Measurements from ENCODE around the gene FBXL20.

The FBXL20 gene

GRCh38 chr17:39359994-39360393, 41.4 kb downstream of the FBXL20 start:
- no peak for ATAC-seq
- no peak for TF ChIP-seq PATZ1 (CRISPR knock-in tag; IDR thresholded peaks at IDR 0.05; ENCODE audit: borderline replicate concordance)
- TF ChIP-seq CSDC2 (CRISPR knock-in tag; IDR thresholded peaks at IDR 0.05) = no peak
- TF ChIP-seq OSR1 (CRISPR knock-in tag; IDR thresholded peaks at IDR 0.05) = no peak
- no peak for TF ChIP-seq POU6F1 (CRISPR knock-in tag; IDR thresholded peaks at IDR 0.05; ENCODE audit: borderline replicate concordance, low read depth)
- TF ChIP-seq ZNF8 (CRISPR knock-in tag; IDR thresholded peaks at IDR 0.05) = no peak
- no peak for TF ChIP-seq SNAI2 (CRISPR knock-in tag; IDR thresholded peaks at IDR 0.05)
- TF ChIP-seq ISL1 (CRISPR knock-in tag; IDR thresholded peaks at IDR 0.05) = no peak
- TF ChIP-seq BACH2 (CRISPR knock-in tag; IDR thresholded peaks at IDR 0.05; ENCODE audit: borderline replicate concordance) = no peak
- no peak for TF ChIP-seq PPARA (CRISPR knock-in tag; IDR thresholded peaks at IDR 0.05; ENCODE audit: borderline replicate concordance)

- TF ChIP-seq ZFP30 (CRISPR knock-in tag; IDR thresholded peaks at IDR 0.05) = no peak
- TF ChIP-seq CREB5 (CRISPR knock-in tag; IDR thresholded peaks at IDR 0.05; ENCODE audit: low read depth) = no peak
- no peak for TF ChIP-seq ZFP3 (CRISPR knock-in tag; IDR thresholded peaks at IDR 0.05)
- no peak for TF ChIP-seq OSR1 (CRISPR knock-in tag; IDR thresholded peaks at IDR 0.05)
- no peak for TF ChIP-seq ZNF8 (CRISPR knock-in tag; IDR thresholded peaks at IDR 0.05)
- no peak for TF ChIP-seq ARNTL (CRISPR knock-in tag; IDR thresholded peaks at IDR 0.05; ENCODE audit: borderline replicate concordance, low read depth)
- no peak for TF ChIP-seq TCF4 (CRISPR knock-in tag; IDR thresholded peaks at IDR 0.05; ENCODE audit: borderline replicate concordance)
- no peak for TF ChIP-seq GLIS3 (CRISPR knock-in tag; IDR thresholded peaks at IDR 0.05)
- TF ChIP-seq CSRNP3 (CRISPR knock-in tag; IDR thresholded peaks at IDR 0.05) = no peak
- ATAC-seq = no peak
These were observed 43.4 kb downstream of the FBXL20 start for GRCh38 chr17:39357986-39358385.

- ATAC-seq = no peak
- TF ChIP-seq OSR1 (CRISPR knock-in tag; IDR thresholded peaks at IDR 0.05) (no peak), CSRNP3 (CRISPR knock-in tag; IDR thresholded peaks at IDR 0.05) (no peak), ZFP30 (CRISPR knock-in tag; IDR thresholded peaks at IDR 0.05) (no peak), ZNF70 (CRISPR knock-in tag; IDR thresholded peaks at IDR 0.05) (no peak), RARB (CRISPR knock-in tag; IDR thresholded peaks at IDR 0.05) (no peak)
These were observed 43.9 kb downstream of the FBXL20 start for GRCh38 chr17:39357488-39357887.

GRCh38 chr17:39352986-39353385, 48.4 kb downstream of the FBXL20 start:
- ATAC-seq = no peak
- TF ChIP-seq CSDC2 (CRISPR knock-in tag; IDR thresholded peaks at IDR 0.05) (no peak), ZNF565 (CRISPR knock-in tag; conservative IDR thresholded peaks at IDR 0.05; ENCODE audit: low read depth) (no peak), CSRNP3 (CRISPR knock-in tag; IDR thresholded peaks at IDR 0.05) (no peak), ESRRG (CRISPR knock-in tag; IDR thresholded peaks at IDR 0.05) (no peak), RARB (CRISPR knock-in tag; IDR thresholded peaks at IDR 0.05) (no peak), POU6F1 (CRISPR knock-in tag; IDR thresholded peaks at IDR 0.05; ENCODE audit: borderline replicate concordance, low read depth) (no peak), CREB5 (CRISPR knock-in tag; IDR thresholded peaks at IDR 0.05; ENCODE audit: low read depth) (no peak), ZC3H10 (CRISPR knock-in tag; IDR thresholded peaks at IDR 0.05) (no peak), SNAI2 (CRISPR knock-in tag; IDR thresholded peaks at IDR 0.05) (no peak), TOX (CRISPR knock-in tag; IDR thresholded peaks at IDR 0.05; ENCODE audit: borderline replicate concordance) (no peak), OSR1 (CRISPR knock-in tag; IDR thresholded peaks at IDR 0.05) (no peak), ZFP30 (CRISPR knock-in tag; IDR thresholded peaks at IDR 0.05) (no peak), ZFP3 (CRISPR knock-in tag; IDR thresholded peaks at IDR 0.05) (no peak)
